Gastroesophageal sphincter (tissue), 3 donors: ENCODE measurements around the gene TPX2.

Source experiments
- CTCF ChIP-seq, 4 experiments: fragments of 200-600 bp in 2 of 4; fragments of 450-650 bp in 2 of 4; sonication (generic) in 1 of 4; IDR thresholded peaks; one replicate each; pipeline ENCODE4 v1.5.1; 2017 to 2019; ENCODE audit warnings: antibody characterized with exemption in 4 of 4, mild to moderate bottlenecking in 2 of 4, moderate library complexity in 2 of 4
- POLR2AphosphoS5 ChIP-seq: sonication (generic); formaldehyde crosslinking; IDR thresholded peaks from one replicate; pipeline ENCODE4 v1.6.1; 2017; ENCODE audit warnings: antibody characterized with exemption

DNA sequence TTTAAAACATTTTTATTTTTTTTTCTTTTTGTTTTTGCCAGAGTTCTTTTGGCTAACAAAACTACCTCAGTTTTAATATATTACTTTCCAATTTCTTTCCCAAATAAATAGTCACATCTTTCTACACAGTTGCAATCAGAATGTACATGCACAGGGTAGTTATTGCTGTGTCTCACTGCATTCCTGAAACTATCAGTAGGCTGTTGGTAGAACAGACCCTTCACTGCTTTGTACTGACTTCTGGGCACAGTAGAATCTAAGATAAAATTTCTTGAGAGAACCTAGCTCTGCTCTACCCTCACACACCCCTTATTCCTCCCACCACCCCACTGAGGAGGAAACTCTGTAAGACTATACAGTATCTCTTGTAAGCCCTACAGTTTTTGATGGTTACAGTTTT is 19.9 kb downstream of the TPX2 start:
- TF ChIP-seq CTCF (IDR thresholded peaks at IDR 0.05) (no peak), POLR2AphosphoS5 (no peak)
